CD4-positive, alpha-beta T cell treated with Interleukin-17A for 4 hours (primary cell): ENCODE results near the gene KCNQ5.

Experiments
- DNase-seq: peaks from one replicate; pipeline ENCODE4 v3.0.0-alpha.2; 2020; ENCODE audit warnings: mixed read lengths

KCNQ5 gene

GRCh38 chr6:73028124-73028766 lies 406.4 kb downstream of the KCNQ5 start:
- DNase-seq: no peak

GRCh38 chr6:73028893-73029450 lies 407.1 kb downstream of the KCNQ5 start:
- no peak for DNase-seq

- DNase-seq: no peak
Measured at GRCh38 chr6:73030257-73030656, 408.4 kb downstream of the KCNQ5 start.

GRCh38 chr6:73030791-73031782 lies 409.2 kb downstream of the KCNQ5 start:
- DNase-seq: no peak

GRCh38 chr6:73032586-73032985 lies 410.7 kb downstream of the KCNQ5 start:
- no peak for DNase-seq

- DNase-seq: no peak
Measured at GRCh38 chr6:73036689-73037088, 414.8 kb downstream of the KCNQ5 start.

- no peak for DNase-seq
Measured at GRCh38 chr6:73041051-73041450, 419.2 kb downstream of the KCNQ5 start.

GRCh38 chr6:73042892-73043291 lies 421.0 kb downstream of the KCNQ5 start:
- no peak for DNase-seq

- DNase-seq: no peak
Measured at GRCh38 chr6:73043446-73043845, 421.6 kb downstream of the KCNQ5 start.

- no peak for DNase-seq
Measured at GRCh38 chr6:73045609-73046008, 423.7 kb downstream of the KCNQ5 start.

GRCh38 chr6:73047801-73048200 lies 425.9 kb downstream of the KCNQ5 start:
- no peak for DNase-seq

GRCh38 chr6:73049971-73050594 lies 428.2 kb downstream of the KCNQ5 start:
- no peak for DNase-seq

GRCh38 chr6:73050706-73051105 lies 428.8 kb downstream of the KCNQ5 start:
- DNase-seq: no peak

- DNase-seq: no peak
Measured at GRCh38 chr6:73051147-73051546, 429.3 kb downstream of the KCNQ5 start.

- no peak for DNase-seq
Measured at GRCh38 chr6:73054958-73055357, 433.1 kb downstream of the KCNQ5 start.

- no peak for DNase-seq
Measured at GRCh38 chr6:73058736-73059135, 436.9 kb downstream of the KCNQ5 start.

- no peak for DNase-seq
Measured at GRCh38 chr6:73062130-73062529, 440.3 kb downstream of the KCNQ5 start.

GRCh38 chr6:73062837-73063236 lies 441.0 kb downstream of the KCNQ5 start:
- DNase-seq: no peak

- DNase-seq: no peak
Measured at GRCh38 chr6:73064266-73064665, 442.4 kb downstream of the KCNQ5 start.

GRCh38 chr6:73073238-73073637 lies 451.4 kb downstream of the KCNQ5 start:
- no peak for DNase-seq

- DNase-seq: no peak
Measured at GRCh38 chr6:73074175-73074574, 452.3 kb downstream of the KCNQ5 start.

GRCh38 chr6:73076211-73076954 lies 454.5 kb downstream of the KCNQ5 start:
- DNase-seq: no peak
